GM23248 (cell line): ENCODE data around the gene ZBTB2. TPM values are rescaled to one million over a fixed set of nuclear protein-coding genes. Genes with fewer than 3 reads are reported as not detected.

Experiments used
- DNase-seq: peaks from one replicate; pipeline ENCODE4 v3.0.0-alpha.2; 2015
- H2AFZ ChIP-seq: fragments of 200-600 bp; sonication (generic); 2 replicates; pipeline ENCODE4 v1.6.1; 2016; ENCODE audit warnings: antibody characterized with exemption
- H3F3A ChIP-seq: fragments of 200-600 bp; sonication (generic); 2 replicates; pipeline ENCODE4 v1.6.1; 2016; ENCODE audit warnings: mild to moderate bottlenecking, antibody characterized with exemption, mixed run types; ENCODE audit not compliant: insufficient read depth
- H3K27ac ChIP-seq: fragments of 200-600 bp; sonication (generic); 2 replicates; pipeline ENCODE4 v1.5.1; 2016; ENCODE audit warnings: mild to moderate bottlenecking
- H3K27me3 ChIP-seq: fragments of 200-600 bp; sonication (generic); replicated peaks from 2 replicates; pipeline ENCODE4 v1.6.1; 2016; ENCODE audit warnings: mild to moderate bottlenecking; ENCODE audit not compliant: insufficient read depth
- H3K36me3 ChIP-seq: fragments of 200-600 bp; sonication (generic); 2 replicates; pipeline ENCODE4 v1.6.1; 2016; ENCODE audit warnings: low read depth, mild to moderate bottlenecking
- H3K4me1 ChIP-seq: fragments of 200-600 bp; sonication (generic); 2 replicates; pipeline ENCODE4 v1.6.1; 2016; ENCODE audit warnings: mild to moderate bottlenecking; ENCODE audit not compliant: insufficient read depth
- H3K4me2 ChIP-seq: fragments of 200-600 bp; sonication (generic); one replicate; pipeline ENCODE4 v1.6.1; 2016; ENCODE audit warnings: mild to moderate bottlenecking; ENCODE audit not compliant: unreplicated experiment
- H3K4me3 ChIP-seq: fragments of 200-600 bp; sonication (generic); 2 replicates; pipeline ENCODE4 v1.5.1; 2016; ENCODE audit warnings: mild to moderate bottlenecking
- H3K79me2 ChIP-seq: fragments of 200-600 bp; sonication (generic); 2 replicates; pipeline ENCODE4 v1.6.1; 2016; ENCODE audit warnings: mild to moderate bottlenecking; ENCODE audit not compliant: insufficient read depth
- H3K9ac ChIP-seq: fragments of 200-600 bp; sonication (generic); 2 replicates; pipeline ENCODE4 v1.6.1; 2016; ENCODE audit warnings: mild to moderate bottlenecking
- H3K9me2 ChIP-seq: fragments of 200-600 bp; sonication (generic); 2 replicates; pipeline ENCODE4 v1.6.1; 2016; ENCODE audit warnings: mixed run types, mild to moderate bottlenecking, moderate library complexity; ENCODE audit not compliant: insufficient read depth
- H3K9me3 ChIP-seq: fragments of 200-600 bp; sonication (generic); one replicate; pipeline ENCODE4 v1.6.1; 2017; ENCODE audit warnings: low read depth
- H4K20me1 ChIP-seq: fragments of 200-600 bp; sonication (generic); 2 replicates; pipeline ENCODE4 v1.6.0; 2016; ENCODE audit not compliant: insufficient read depth
- EZH2 ChIP-seq: fragments of 200-600 bp; sonication (generic); IDR thresholded peaks from 2 replicates; pipeline ENCODE4 v1.6.1; 2018; ENCODE audit warnings: antibody characterized with exemption, mild to moderate bottlenecking; ENCODE audit not compliant: insufficient read depth, poor library complexity, severe bottlenecking
- EZH2phosphoT487 ChIP-seq: fragments of 200-600 bp; sonication (generic); IDR thresholded peaks from 2 replicates; pipeline ENCODE4 v1.6.1; 2018; ENCODE audit warnings: antibody characterized with exemption, moderate library complexity, mild to moderate bottlenecking, low read depth; ENCODE audit not compliant: insufficient read depth
- WGBS, 2 experiments: methylation state at CpG; one replicate each; pipeline ENCODE4 v1.1.6; 2015 to 2017; ENCODE audit warnings: low lambda C conversion rate in 2 of 2, low coverage in 1 of 2; ENCODE audit errors: missing lambda C conversion rate in 2 of 2; 5-methylcytosine and 5-hydroxymethylcytosine counted together
- in situ Hi-C: fragments of 300-500 bp; cut with MboI; formaldehyde crosslinking; loops from 2 replicates; pipeline ENCODE4 v1.15.0; 2020
- polyA plus RNA-seq: library from polyadenylated mRNA; unstranded; fragments of >200 nt; fragmentation: Nextera tagmentation; extraction: Ambion mirVana; gene quantifications from 2 replicates; pipeline ENCODE4 v1.2.1, GENCODE V29; 2016
- total RNA-seq: library from RNA; depleted of rRNA; stranded (reverse); fragments of >200 nt; shearing (Covaris generic); gene quantifications from 2 replicates; pipeline ENCODE4 v1.2.3, GENCODE V29; 2014

Gene ZBTB2
- total and polyA plus RNA-seq, 2 experiments from 2014 or later: 9.7 to 11.6 TPM

DNA sequence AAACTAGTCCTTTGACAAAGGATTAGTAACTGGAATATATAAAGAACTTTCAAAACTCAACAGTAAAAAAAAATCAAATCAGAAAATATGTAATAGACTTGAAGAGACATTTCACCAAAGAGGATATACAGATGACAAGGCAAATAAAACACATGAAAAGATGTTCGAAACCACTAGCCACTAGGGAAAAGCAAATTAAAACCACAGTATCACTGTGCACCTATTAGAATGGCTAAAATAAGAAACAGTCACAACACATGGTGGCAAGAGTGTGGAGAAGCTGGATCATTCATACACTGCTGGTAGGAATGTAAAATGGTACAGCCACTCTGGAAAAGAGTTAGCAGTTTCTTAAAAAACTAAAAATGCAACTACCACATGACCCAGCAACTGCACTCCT is 14.9 kb downstream of the ZBTB2 start:
- H4K20me1 ChIP-seq: no peaks in the 10 kb centered on the region
- H3F3A ChIP-seq: peaks cover 13% of the 10 kb centered on the region
- no peak overlapping the region for H2AFZ ChIP-seq
- H3K36me3 ChIP-seq: no peaks in the 10 kb centered on the region
- peaks cover 7% of the 10 kb centered on the region for H3K4me1 ChIP-seq
- H3K4me3 ChIP-seq: no peak overlapping the region
- H3K9me2 ChIP-seq: no peaks in the 10 kb centered on the region
- H3K79me2 ChIP-seq: peaks cover 98% of the 10 kb centered on the region
- H3K9me3 ChIP-seq: no peaks in the 10 kb centered on the region
- H3K9ac ChIP-seq: no peak overlapping the region
- no peak overlapping the region for H3K4me2 ChIP-seq
- H3K27ac ChIP-seq: no peak overlapping the region
- 76 to 92% methylated on average over 1 of the region's 1 CpG for WGBS, 2 experiments
- H3K27me3 ChIP-seq: no peaks in the 10 kb centered on the region
- TF ChIP-seq EZH2 (no peak), EZH2phosphoT487 (no peak)
- DNase-seq: no peak
- in situ Hi-C loops: no loop called here

DNA sequence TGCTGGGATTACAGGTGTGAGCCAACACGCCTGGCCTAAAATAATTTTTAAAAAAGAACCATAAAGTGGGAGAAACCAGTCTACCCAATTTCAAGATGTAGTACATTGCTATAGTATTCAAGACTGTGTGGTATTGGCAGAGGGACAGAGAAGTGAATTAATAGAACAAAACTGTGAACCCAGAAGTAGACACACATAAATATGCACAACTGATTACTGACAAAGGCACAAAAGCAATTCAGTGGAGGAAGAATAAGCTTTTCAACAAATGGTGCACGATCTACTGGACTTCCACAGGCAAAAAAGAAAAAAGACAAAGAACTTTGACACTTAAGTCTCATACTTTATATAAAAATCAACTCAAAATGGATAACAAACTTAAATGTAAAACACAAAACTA is 15.5 kb downstream of the ZBTB2 start:
- H3K9ac ChIP-seq: no peak overlapping the region
- H3K79me2 ChIP-seq: peaks cover 99% of the 10 kb centered on the region
- H3K27me3 ChIP-seq: no peaks in the 10 kb centered on the region
- no peak overlapping the region for H3K4me3 ChIP-seq
- H3K9me3 ChIP-seq: no peaks in the 10 kb centered on the region
- TF ChIP-seq EZH2: no peak
- TF ChIP-seq EZH2phosphoT487: no peak
- DNase-seq: no peak
- H2AFZ ChIP-seq: no peak overlapping the region
- in situ Hi-C loops: no loop called here
- H3K36me3 ChIP-seq: no peaks in the 10 kb centered on the region
- no peak overlapping the region for H3K4me2 ChIP-seq
- H3K4me1 ChIP-seq: peaks cover 7% of the 10 kb centered on the region
- no peaks in the 10 kb centered on the region for H3K9me2 ChIP-seq
- no peaks in the 10 kb centered on the region for H4K20me1 ChIP-seq
- 97 to 98% methylated on average over 2 of the region's 2 CpGs for WGBS, 2 experiments
- peaks cover 13% of the 10 kb centered on the region for H3F3A ChIP-seq
- H3K27ac ChIP-seq: no peak overlapping the region

DNA sequence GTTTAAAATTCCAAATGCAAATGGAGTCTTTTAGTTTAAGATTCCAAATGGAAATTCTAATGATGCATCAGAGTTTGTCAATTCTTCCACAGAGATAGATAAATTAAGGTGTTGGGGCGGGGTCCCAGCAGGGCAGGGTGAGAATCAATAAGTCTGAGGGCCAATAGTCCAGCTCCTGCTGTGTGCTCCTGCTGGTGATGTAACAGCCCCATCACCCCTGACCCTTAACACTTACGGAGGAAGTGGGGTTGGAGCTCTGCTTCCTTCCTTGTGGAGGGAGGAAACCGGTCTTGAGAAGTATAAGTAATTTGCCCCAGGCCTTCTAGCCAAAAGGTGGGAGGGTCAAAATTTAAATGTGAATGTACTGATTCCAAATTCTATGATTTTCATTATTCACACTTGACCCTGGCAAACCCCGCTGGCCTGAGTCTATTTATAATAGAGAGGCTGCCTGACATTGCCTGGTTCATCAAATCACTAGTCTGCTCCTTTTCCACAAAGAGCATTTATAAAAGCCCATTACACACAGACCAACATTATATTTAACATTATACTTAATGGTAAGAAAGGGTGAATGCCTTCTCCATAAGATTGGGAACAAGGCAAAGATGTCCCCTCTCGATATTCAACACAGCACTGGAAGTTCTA is 17.2 kb downstream of the ZBTB2 start:
- Histone ChIP-seq H3F3A (peaks cover 7% of the 10 kb centered on the region), H3K4me2 (peak overlapping the region; percentile 67), H3K36me3 (no peaks in the 10 kb centered on the region), H4K20me1 (no peaks in the 10 kb centered on the region), H2AFZ (peak overlapping the region; percentile 50), H3K27me3 (no peaks in the 10 kb centered on the region), H3K4me1 (no peaks in the 10 kb centered on the region; the same call in 1 of the 2 replicates), H3K9me2 (no peaks in the 10 kb centered on the region), H3K79me2 (peaks cover 95% of the 10 kb centered on the region), H3K4me3 (peak overlapping the region; percentile 52), H3K9ac (peak overlapping the region; percentile 66), H3K27ac (peak overlapping the region; percentile 72), H3K9me3 (no peaks in the 10 kb centered on the region)
- TF ChIP-seq EZH2phosphoT487: no peak
- TF ChIP-seq EZH2: no peak
- 82 to 86% methylated on average over 5 of the region's 5 CpGs for WGBS, 2 experiments
- no peak for DNase-seq
- in situ Hi-C loops: no loop called here

DNA sequence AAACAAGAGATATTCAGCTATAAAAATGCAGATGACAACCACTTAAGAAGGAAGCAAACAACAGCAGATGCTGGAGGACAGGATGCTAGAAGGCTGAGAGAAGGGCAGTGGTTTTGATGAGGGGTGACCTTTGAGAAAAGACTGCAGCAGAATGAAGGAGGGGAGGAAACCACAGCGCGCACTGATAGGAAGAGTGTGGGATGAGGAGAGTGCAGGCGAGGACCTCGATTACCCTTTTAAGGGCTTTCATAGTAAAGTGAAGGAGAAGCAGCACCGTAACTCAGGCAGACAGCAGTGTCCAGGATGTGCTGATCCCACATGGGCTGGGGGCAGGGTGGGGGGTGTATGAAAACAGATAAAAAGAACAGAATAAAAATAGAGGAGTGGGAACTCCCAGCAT is 19.2 kb downstream of the ZBTB2 start:
- peaks cover 79% of the 10 kb centered on the region for H3K79me2 ChIP-seq
- no peaks in the 10 kb centered on the region for H3K27me3 ChIP-seq
- no peak overlapping the region for H2AFZ ChIP-seq
- H3K9me2 ChIP-seq: no peaks in the 10 kb centered on the region
- H3F3A ChIP-seq: peaks cover 7% of the 10 kb centered on the region
- no peak overlapping the region for H3K9ac ChIP-seq
- no peaks in the 10 kb centered on the region; the same call in 1 of the 2 replicates for H3K4me1 ChIP-seq
- 97 to 98% methylated on average over 5 of the region's 5 CpGs for WGBS, 2 experiments
- no peaks in the 10 kb centered on the region for H4K20me1 ChIP-seq
- no peaks in the 10 kb centered on the region for H3K9me3 ChIP-seq
- in situ Hi-C loops: no loop called here
- H3K4me3 ChIP-seq: no peak overlapping the region
- TF ChIP-seq EZH2: no peak
- TF ChIP-seq EZH2phosphoT487: no peak
- H3K36me3 ChIP-seq: no peaks in the 10 kb centered on the region
- no peak for DNase-seq
- H3K4me2 ChIP-seq: no peak overlapping the region
- no peak overlapping the region for H3K27ac ChIP-seq
